Activated T-cell treated with anti-CD3 and anti-CD28 coated beads, Interleukin-2, amount 50 U/mL, for 1 hour (primary cell): ENCODE measurements around the gene USE1.
A peak's percentile ranks its signal among the peaks of the same experiment; 100 is the strongest.

Experiments
- DNase-seq: peaks from one replicate; pipeline ENCODE4 v3.0.0-alpha.2; 2020

The USE1 gene

DNA sequence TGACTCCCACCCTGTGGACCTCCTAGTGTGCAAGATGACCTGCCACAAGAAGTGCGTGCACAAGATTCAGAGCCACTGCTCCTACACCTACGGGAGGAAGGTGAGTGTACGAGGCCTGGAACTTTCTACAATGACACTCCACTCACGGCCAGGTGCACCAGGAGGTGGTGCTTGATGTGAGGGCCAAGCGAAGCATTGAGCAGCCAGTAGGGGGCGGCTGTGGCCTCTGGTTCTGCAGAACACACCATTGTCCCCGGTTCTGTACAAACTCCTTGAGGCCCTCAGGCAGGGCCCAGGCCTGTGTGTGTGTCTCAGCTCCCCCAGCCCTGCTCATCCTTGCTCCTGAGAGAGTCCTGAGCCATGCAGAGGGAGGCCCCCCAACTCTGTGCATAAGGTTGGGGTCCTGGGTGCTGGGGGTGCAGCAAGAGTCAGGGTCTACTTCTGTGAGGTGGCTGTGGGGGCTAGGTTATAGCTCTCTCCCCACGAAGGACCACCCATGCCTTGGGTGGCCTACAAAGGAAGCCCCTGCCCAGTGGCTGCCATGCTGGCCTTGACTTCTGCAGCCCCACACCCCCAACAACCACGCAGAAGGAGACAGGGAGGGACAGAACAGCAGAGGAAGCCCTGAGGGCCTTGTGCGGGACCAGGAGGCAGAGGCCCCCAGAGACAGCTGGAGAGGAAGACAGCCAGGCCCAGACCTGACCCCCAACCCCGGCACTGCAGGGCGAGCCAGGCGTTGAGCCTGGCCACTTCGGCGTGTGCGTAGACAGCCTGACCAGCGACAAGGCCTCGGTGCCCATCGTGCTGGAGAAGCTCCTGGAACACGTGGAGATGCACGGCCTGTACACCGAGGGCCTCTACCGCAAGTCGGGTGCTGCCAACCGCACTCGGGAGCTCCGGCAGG lies 9.7 kb upstream of the USE1 start:
- peak; percentile 69 for DNase-seq

DNA sequence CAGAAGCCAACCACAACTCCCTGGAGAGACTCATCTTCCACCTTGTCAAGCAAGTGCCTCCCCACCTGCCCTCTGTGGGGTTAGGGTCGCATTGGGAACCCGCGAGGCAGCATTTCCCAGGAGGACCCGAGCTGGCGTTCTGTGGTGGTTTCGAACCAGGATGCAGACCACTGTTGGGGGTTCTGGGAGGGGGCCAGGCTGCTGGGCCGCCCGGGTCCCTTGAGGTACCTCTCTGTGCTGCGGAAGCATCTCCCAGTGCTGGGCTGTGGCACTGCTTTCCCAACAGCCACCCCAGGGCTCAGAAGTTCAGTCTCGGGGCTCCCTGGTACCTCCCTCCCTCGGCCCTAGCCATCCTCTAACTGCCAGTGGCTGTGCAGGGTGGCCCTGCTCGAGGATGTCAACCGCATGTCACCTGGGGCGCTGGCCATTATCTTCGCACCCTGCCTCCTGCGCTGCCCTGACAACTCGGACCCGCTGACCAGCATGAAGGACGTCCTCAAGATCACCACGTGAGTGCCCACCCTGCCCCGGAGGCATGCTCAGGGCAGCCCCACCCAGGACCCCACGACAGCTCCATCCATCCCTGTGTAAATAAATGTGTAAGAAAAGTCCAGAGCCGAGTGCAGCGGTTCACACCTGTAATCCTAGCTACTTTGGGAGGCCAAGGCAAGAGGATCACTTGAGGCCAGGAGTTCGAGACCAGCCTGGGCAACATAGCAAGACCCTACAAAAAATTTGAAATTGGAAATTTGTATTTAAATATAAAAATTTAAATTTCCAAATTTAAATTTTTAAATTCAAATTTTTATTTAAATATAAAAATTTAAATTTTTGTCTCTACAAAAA lies 8.2 kb upstream of the USE1 start:
- no peak for DNase-seq

DNA sequence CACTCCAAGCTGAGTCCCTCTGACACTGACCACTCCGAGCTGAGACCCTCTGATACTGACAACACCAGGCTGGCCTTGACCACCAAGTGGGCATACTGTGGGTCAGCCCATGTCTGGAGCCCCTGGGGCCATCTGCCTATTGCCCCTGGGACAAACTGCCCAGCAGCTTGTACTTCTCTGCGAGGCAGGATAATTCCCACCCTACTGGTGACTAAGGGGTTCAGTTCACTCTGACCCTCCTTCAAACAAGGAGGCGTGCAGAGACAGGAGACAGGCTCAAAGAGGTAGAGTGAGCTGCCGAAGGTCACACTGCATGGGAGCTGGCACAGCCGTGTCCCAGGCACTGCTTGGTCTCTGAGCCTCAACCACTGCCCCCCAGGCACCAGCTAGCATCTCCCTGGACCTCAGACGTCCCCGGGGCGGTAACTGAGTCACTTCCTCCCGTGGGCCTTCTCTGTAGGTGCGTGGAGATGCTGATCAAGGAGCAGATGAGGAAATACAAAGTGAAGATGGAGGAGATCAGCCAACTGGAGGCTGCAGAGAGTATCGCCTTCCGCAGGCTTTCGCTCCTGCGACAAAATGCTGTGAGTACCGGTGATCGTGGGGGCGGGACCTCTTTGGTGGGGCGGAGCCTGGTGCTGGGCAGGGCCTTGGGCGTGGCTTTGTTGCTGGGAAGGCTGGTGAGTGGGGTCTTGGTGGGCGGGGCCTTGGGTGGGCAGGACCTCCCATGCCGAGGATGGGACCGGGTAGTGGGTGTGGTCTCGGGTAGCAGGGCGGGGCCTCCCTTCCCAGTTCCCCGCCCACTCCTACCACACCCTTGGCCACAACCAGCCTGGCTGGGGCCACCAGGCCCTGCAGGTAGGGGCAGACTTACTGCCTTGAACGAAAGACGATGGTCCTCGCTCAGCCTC lies 5.8 kb upstream of the USE1 start:
- peak; percentile 48 for DNase-seq

- DNase-seq = no peak
Observed at GRCh38 chr19:17210296-17210695, 4.9 kb upstream of the USE1 start.

GRCh38 chr19:17211547-17212446 lies 3.4 kb upstream of the USE1 start:
- DNase-seq = no peak

DNA sequence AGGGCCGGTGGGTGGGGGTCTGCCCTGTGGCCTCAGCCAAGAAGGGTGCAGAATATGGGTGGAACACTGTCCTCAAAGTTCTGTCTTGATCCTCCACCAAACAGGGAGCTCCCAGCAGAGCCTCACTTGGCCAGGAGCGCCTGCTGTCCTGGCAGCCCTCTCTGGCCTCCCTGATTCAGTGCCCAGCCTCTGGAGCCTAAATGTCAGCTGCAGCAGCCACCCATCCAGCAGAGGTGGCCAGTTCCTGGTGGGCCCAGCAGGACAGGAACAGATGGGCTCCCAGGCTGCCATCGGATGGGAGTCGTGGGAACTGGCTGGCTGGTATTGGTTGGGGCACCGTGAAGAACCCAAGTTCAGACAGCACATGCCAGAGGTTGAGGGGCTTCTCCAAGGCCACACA lies 1.8 kb upstream of the USE1 start:
- no peak for DNase-seq

GRCh38 chr19:17214508-17215126 lies 540 bp upstream of the USE1 start:
- no peak for DNase-seq

- no peak for DNase-seq
Observed at GRCh38 chr19:17216058-17216670, 1.0 kb downstream of the USE1 start.

- DNase-seq = no peak
Observed at GRCh38 chr19:17219286-17219685, 4.1 kb downstream of the USE1 start.

GRCh38 chr19:17220207-17220758 lies 5.1 kb downstream of the USE1 start:
- DNase-seq = peak; percentile 31

DNA sequence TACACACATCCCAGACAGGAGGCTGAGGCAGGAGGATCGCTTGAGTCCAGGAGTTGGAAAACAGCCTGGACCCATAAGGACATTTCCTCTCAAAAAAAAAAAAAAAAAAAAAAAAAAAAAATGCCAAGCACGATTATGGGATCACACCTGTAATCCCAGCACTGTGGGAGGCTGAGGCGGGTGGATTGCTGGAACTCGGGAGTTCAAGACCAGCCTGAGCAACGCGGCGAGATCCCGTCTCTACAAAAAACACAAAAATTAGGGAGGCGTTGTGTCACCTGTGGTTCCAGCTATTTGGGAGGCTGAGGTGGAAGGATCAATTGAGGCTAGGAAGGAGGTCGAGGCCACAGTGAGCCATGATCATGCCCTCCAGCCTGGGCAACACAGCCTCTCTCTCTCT lies 9.9 kb downstream of the USE1 start:
- no peak for DNase-seq

DNA sequence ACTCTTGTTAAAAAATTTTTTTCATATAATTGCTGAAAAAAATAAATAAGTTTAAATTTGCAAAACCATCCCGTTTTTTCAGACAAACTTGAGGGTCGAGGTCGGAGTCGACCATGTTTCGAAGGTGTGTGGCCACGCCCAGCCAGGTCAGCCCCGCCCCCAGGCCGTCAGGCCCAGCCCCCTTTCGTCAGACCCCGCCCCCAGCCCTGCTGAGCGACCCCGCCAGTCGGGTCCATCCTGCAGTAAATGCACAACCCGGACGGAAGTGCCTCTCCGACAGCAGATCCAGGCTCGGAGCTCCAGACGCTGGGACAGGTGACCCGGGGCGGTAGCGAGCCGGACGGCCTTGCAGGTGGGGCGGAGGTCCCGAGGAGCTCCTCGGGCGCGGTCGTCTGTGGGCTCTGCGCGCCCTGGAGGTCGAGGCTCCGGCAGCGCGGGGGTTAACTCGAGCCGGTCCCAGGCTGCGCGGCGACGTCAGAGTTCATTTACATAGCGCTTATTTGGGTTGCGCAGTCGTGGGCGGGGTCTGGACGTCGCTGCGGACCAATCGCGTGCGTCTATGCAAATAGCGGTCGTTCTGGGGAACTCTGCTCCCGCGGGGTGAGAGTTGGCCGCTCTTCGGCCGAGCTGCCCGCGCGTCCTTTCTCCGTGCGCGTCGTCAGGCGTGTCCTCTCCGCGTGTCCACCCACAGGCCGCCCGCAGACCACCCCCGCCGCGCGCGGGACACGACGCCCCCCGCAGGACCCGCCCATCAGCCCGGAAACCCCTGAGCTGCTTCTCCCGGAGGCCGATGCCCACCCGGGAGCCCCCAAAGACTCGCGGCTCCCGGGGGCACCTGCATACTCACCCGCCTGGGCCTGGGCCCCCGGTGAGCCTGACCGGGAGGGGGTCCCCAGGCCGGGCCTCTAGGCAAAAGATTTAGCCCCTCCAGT lies 11.1 kb downstream of the USE1 start, which contains the start of gene OCEL1:
TSS of gene OCEL1 (plus strand) at position 225 of the 932 bp plus-strand sequence. CDS start at position 247, 22 bp downstream.
- DNase-seq = peak; percentile 95

- no peak for DNase-seq
Observed at GRCh38 chr19:17227798-17228367, 12.7 kb downstream of the USE1 start.

GRCh38 chr19:17229890-17230289 lies 14.7 kb downstream of the USE1 start:
- no peak for DNase-seq

DNA sequence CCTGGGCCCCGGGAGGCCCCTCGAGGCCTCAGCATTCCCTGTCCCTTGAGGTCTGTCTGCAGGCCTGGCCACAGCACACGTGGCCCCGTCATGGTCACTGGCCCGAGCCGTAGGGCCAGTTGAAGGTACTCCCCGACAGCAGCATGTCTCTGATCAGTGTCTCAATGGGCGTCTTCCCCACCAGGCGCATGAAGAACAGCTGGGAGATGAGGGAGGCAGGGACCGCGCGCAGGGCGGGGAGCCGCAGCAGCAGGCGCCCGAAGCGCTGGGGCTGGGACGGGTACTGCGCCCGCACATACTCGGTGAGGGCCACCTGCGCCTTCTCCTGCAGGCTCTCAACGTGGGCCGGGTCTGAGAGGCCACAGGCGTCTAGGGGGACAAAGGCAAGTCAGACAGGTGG lies 17.1 kb downstream of the USE1 start:
- no peak for DNase-seq

DNA sequence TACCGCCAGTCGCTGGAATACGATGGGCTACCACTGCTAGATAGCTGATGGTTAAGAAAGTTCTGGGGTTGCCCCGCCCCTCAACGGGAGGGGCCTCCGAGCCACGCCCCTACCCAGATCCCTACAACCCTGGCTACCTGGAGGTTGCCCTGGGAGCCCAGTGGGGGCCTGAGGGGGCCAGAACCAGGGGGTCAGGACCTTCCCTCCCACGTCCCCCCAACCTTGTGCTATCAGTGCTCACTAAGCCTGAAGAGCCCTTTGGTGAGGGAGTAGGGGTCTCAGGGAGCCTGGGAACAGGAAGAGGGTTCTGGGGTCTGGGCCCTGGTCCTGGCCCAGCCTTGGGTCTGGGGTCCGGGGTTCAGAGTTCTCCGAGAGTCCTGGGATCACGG lies 19.7 kb downstream of the USE1 start:
- peak; percentile 72 for DNase-seq

GRCh38 chr19:17235300-17235970 lies 20.3 kb downstream of the USE1 start:
- peak; percentile 82 for DNase-seq
